ENCODE data around the gene MLKL.
"Not testable (repeated sequence)": the region's sequence is repeated elsewhere in the genome, so short reads cannot be mapped to it uniquely, and the experiment has no call there.

The MLKL gene

DNA sequence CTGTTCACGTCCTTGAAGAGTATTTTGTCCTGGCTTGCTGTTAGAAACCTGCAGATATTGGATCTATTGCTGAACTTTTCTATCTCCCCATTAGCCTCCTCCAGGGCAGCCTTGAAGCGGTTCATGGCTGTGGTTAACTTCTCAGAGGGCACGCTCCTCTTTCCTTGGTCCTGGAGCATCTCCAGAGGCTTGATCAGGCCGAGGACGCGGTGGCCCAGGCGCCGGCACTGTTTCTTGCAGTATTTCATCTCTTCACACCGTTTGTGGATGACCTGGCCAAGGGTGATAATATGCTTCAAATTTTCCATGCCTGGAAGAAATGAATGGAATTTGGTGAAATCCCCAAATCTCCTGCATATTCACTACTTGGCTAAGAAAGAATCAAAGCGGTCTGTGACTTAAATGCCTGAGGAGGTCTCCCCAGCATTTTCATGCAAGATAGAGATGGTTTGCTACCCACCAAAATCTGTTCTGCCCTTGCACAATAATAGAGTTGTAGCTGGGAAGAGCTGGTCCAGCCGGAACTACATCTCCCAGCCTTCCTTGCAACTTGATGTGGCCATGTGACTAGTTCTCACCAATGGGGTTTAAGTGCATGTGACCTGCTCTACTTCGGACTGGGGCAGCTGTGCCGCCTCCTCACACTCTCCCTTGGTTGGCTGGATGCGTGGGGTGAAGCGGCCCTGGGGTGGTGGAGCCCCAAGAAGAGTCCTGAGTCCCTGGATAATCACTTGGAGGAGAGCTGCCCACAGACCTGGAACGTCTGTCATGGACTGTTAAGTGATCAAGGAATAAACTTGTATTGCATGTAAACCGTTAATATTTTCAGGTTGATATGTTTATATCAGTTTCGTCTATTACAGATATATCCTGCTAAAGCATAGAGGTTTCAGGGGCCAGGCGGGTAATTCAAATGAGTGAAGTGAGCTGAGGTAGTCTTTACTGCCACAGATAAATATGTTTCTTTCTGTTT, 4.9 kb downstream of the MLKL start:
- DNase-seq = peak; percentile 8

DNA sequence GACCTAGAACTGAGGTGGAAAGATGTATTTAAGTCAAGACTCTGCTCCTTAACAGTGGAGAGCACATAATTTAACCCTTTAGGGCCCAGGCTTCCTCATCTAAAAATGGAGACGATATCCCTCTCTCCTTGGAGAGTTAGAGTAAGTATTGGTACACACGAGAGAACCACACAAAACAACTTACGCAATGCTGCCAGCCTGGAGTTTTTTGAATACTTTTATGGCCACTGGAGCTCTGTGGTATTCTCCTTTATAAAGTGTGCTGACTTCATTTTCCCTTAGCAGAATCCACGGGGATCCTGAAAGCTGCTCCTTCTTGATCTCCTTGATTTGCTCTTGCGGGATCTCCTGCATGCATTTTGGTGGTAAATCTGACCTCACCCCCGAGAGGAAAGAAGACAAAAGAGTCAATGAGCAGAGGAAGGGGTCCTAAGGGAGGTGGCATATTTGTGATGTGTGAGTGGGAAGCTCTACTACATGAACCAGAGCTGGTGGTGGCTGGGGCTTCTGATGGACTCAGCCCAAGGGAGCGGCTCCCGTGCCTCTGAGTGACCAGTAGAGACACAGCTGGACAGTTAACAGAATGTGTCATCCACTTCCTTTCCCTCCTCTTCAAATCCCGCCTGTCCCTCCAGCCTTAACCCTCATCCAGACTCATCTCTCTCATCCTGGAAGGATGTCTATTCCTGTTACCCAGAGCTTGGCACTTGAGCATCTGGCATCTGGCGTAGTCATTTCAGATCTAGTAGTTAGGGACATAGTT, 9.4 kb downstream of the MLKL start:
- DNase-seq = no peak

DNA sequence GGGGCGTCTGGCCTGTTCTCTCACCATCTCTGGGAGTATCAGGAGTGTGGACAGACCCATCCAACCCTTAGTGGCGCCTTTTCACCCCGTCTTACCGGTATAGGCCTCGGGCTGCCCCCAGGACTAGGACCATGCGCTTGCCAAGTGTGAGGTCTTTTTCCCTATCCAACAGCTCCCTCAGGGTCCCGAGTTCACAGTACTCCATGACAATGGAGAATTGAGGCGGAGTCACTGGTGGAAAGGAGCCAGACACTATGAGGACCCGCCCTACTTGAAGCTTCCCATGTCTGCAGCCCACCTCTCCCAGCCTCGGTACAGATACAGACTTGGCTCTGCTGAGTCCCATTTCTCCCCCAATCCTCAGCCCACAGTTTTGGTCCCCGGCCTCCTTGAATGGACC, 18.1 kb downstream of the MLKL start:
- no peak for DNase-seq

DNA sequence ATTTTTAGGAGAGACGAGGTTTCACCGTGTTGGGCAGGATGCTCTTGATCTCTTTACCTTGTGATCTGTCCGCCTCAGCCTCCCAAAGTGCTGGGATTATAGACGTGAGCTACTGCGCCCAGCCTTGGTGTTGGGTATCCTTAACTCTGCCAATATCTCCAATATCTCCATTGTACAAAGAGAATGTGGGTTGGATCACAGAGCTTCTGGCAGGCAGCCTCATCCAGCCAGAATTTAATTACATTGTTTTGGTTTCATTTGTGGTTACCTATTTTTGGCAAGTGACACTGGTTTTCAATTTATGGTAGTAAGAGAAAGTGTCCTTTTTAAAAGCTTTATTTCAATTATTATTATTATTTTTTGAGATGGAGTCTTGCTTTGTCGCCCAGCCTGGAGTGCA, 20.0 kb downstream of the MLKL start:
- no peak for DNase-seq

DNA sequence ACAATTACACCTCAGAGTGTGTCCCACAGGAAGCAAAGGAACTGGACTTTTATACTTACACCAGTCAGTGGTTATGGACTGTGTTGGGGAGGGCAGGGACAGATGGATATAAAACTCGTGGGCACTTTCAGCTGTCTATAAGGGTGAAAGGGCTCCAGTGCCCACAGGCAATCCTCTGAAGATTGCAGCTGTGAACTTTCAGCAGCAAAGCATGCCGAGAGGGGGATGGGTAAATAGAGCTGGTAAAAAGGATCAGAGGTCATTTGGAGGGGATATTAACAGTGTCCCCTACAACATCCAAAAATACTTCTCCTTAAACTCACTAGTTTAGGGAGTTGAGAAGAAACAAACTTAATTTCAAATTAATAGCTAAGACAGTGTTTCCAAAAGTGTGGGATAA, 20.7 kb downstream of the MLKL start:
- no peak for DNase-seq

DNA sequence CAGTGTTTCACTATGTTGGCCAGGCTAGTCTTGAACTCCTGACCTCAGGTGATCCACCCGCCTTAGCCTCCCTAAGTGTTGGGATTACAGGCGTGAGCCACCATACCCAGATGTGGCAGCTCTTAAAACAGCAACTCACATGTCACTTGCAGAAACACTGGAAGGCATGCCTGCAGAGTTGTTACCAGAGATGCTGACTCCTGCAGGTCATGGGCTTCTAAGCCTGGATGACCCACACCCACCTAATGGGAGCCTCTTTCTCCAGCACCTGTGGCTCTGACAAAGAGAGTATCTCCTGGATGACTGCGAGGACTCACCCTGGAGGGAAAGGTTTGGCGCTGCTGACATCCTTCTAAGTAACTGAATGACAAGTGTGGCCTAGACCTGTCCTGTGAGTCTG, 22.8 kb downstream of the MLKL start:
- DNase-seq = no peak

DNA sequence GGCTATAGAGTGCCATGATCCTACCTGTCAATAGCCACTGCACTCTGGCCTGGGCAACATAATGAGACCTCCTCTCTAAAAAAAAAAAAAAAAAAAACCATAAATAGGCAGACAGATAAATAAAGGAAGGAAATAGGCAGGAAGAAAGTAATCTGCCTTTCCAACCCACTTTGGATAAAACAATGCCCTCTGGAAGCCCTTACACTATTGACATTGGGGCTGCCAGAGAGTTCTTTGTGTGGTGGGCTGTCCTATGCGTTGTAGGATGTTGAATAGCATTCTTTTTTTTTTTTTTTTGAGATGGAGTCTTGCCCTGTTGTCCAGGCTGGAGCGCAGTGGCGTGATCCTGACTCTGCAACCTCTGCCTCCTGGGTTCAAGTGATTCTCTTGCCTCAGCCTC, 26.8 kb downstream of the MLKL start:
- DNase-seq = no peak

DNA sequence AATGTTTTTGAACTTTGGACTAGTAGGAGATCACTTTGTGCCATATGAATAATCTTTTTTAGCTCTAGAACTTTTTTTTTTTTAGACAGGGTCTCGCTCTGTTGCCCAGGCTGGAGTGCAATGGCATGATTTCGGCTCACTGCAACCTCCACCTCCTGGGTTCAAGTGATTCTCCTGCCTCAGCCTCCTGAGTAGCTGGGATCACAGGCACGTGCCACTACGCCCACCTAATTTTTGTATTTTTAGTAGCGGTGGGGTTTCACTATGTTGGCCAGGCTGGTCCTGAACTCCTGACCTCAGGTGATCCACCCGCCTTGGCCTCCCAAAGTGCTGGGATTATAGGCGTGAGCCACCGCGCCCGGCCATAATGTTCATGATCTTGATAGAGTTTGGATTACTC, 31.8 kb downstream of the MLKL start:
- not testable (repeated sequence) for DNase-seq

DNA sequence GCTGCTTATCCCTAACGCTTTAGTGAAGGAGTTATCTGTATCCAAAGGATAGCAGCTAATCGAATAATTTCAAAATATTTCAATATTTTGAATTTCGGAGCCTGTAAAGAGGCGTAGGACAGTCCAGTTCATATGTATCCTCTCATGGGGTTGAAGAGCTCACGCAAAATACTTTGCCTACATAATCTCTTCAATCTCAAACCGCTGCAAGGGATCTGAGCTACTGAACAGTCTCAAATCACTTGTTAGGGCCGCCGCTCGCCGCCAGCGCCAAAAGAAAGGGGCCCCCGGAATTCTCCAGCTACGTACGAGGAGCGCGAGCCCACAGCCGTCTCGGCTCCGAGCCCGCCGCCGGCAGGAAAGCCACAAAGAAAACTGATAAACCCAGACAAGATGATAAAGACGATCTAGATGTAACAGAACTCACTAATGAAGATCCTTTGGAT, 33.4 kb downstream of the MLKL start:
- no peak for DNase-seq

DNA sequence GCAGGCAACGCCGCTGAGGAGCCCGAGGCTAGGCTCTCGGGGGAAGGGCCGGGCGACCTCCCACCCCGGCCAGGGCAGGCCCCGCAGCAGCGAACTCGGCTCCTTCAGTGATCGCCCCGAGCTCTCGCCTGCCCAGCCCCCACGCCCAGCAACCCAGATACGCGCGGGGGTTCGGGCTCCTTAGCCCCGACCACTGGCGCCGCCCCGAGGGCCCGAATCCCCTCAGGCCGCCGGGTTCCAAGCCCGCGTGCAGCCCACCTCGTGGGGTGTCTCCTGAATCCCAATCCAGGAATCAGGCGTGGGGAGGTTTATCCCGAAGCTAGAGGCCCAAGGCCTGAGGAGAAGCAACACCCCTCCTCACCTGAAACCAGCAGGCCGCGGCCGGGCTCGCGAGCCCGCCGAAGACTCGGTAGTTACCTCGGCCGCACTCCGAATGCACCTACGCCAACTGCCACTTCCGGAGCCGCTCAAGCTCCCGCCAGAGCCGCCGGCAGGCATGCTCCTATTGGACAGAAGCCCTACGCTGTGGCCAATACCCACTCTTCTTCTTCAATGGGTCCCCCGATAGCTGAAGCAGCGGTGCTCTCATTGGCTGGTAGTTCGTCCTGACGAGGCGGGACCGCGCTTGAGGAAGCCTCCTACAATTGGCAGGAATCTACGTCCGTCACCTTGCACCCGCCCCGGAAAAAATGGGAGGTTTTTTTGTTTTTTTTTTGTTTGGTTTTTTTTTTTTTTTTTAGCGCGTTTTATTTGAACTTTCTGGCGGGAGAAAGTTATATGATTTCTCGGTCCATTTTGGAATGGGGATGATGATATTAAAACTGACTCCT, 34.0 kb downstream of the MLKL start, which contains the start of gene RFWD3:
TSS of gene RFWD3 (minus strand) at position 453 of the 830 bp plus-strand sequence. CDS start 5,428 bp downstream, outside the sequence.
- peak; percentile 89 for DNase-seq

DNA sequence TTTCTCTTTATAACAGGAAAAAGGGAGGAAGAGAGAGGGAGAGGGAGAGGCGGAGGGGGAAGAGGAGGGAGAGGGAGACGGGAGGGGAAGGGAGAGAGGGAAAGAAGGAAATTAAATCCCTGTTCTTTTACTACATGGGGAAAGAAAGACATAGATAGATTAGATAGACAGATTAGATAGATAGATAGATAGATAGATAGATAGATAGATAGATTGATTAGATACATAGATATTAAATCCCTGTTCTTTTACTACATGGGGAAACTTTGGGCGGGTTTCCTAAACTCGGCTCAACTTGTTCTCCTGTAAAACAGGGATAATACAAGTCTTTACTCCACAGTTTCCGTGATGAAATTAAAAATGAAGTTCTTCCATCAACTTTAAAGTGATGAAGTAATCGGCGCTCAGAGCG, 34.6 kb downstream of the MLKL start:
- no peak for DNase-seq

DNA sequence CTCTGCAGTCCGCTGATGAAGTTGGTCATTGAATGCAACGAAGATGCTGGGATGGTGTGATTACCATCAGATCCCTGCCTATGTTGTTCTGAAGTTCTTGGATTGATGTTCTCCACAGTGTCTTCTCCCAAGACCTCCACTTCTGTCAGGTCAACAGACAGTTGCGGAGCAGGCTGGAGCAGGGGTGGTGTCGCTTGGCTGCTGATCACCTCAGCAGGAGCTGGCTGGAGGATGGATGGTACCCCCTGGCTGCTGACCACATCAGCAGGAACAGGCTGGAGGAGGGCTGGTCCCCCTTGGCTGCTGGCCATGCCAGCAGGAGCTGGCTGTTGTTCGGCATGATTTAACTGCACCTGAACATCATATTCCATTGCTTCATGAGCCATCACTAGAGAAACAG, 39.6 kb downstream of the MLKL start:
- no peak for DNase-seq

DNA sequence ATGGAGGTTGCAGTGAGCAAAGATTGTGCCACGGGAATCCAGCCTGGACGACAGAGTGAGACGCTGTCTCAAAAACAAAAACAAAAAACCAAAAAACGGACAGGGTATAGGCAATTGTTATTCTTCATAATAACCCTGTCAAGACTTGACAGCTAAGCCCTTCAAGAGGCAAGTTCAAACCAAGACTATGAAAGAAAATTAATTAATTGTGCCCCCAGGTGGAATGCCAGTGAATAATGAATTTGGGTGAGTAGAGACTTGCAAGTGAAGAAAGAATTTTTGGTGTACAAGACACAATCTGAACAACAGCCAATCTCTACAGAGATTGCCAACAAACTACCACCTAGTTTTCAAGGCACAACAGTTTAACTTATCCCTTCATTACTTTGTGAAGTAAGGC, 40.3 kb downstream of the MLKL start:
- DNase-seq = no peak

DNA sequence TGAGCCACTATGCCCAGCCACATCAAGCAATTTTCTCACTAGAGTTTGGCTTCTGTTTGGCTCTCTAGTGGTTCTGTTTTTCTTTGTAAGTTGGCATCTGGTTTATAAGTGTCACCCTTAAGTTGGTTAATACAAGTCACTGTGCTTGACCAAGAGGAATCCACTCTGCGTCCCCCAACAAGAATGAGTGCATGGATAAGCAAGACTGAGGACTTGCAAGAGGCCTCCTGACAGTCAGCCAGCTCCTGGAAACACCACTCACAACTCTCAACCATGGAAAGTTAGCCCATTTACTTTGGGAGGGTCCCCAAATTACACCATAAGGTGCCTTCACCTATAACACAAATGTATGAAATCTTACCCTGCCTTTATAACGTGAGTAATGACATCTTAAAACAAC, 41.6 kb downstream of the MLKL start:
- DNase-seq = no peak

DNA sequence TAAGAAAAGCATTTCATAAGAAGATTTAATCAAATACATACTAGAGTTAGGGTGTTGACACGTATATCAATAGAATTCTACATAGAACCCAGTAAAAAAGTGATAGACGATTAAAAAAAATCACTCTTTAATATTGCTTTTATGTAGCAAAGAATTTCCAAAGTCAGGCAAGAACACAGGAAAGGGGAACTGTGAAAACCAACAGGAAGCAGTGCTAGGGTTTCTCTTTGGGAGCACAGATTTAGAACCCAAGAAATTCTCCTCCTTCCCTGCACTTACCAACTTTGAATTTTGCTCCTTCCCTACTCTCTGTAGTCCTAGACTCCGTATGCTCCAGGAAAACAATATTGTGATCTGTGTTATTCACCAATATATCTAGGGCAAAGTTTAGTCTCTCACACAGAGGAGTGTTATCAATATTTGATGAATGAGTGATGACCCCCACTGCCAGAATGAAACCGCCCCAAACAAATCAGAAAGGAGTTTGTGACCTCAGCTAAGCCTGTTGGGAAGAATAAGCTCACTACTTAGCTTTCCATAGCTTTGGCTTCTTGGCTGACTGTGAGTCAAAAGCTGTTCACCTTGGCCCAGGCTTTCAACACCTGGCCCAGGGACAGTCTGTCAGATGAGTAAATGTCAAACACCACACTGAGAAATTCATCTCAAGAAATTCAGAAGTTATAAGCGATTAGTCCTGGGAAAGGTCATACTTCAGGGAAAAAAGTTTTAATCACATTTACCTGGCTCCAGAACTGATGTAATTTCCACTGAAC, 42.6 kb downstream of the MLKL start:
- DNase-seq = no peak

DNA sequence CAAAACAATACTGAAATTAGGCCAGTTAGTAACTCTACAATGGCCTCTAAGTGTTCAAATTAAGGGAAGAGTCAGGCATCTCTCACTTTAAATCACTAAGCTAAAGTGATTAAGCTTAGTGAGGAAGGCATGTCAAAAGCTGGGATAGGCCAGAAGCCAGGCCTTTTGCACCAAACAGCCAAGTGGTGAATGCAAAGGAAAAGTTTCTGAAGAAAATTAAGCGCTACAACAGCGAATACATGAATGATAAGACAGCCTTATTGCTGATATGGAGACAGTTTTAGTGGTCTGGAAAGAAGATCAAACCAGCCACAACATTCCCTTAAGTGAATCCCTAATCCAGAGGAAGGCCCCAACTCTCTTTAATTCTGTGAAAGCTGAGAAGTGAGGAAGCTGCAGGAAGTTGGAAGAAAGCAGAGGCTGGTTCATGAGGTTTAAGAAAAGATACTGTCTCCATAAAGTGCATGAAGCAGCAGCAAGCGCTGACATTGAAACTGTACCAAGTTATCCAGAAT, 46.1 kb downstream of the MLKL start:
- no peak for DNase-seq

DNA sequence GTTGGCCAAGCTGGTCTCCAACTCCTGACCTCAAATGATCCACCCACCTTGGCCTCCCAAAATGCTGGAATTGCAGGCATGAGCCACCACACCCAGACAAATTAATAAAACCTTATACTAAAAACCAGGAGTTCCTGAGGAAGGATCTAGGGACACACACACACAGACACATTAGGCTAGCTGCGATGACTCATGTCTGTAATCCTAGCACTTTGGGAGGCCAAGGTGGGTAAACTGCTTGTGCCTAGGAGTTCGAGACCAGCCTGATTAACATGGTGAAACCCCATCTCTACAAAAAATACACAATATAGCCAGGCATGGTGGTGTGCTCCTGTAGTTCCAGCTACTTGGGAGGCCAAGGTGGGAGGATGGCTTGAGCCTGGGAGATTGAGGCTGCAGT, 47.8 kb downstream of the MLKL start:
- not testable (repeated sequence) for DNase-seq

DNA sequence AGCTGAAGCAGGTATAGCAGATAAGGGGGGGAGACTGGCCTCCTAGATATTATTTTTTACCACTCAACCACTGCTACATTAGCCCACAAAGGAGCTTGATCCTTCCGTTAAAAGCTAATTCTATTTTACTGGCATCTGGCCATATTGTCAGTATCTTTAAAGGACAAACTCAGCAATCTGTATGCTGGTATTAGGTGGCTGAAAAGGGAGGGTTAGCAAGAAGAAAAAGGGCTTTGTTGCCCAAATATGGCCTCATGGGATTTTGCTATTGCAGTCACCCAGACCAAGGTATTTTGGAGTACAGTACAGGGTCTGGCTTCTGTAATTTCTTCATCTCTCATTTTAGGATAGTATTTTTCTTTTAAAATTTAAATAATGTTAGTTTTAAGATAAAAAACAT, 48.4 kb downstream of the MLKL start:
- no peak for DNase-seq

DNA sequence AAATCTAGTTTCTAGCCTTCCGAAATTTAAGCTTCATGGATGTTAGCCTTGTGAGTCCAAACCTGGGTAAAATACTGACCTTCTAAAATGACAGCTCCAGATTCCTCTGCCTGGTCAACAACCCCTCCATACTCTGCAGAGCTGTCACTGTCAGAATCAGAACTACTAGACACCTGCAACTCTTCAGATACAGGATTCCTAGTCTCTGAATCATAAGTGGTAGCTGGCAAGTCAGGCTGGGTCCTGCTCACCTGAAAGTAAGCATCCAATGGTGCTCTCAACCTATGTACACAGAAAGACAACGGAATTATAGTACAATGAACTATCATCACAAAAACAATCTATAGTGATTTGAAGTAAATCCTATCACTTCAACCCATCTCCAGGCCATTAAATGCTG, 48.8 kb downstream of the MLKL start:
- no peak for DNase-seq

DNA sequence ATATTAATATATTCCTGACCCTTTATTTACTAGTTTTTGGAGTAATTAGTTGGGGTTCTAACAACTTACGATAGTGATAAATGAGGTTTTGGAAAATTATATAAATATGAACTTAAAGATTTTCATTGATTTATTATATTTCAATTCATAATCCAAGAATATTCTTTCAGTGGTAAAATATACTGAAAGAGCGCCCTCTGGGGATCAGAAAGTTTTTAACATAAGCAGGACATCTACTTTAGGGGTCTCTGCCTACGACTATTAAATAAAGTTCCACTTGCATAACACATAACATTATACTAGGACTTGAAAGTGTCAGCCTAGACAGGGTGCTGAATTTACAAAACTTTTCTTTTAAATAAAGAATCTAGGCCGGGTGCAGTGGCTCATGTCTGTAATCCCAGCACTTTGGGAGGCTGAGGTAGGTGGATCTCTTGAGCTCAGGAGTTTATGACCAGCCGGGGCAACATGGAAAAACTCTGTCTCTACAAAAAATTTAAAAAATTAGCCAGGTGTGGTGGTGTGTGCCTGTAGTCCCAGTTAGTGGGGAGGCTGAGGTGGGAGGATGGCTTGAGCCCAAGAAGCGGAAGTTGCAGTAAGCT, 49.6 kb downstream of the MLKL start:
- DNase-seq = no peak

DNA sequence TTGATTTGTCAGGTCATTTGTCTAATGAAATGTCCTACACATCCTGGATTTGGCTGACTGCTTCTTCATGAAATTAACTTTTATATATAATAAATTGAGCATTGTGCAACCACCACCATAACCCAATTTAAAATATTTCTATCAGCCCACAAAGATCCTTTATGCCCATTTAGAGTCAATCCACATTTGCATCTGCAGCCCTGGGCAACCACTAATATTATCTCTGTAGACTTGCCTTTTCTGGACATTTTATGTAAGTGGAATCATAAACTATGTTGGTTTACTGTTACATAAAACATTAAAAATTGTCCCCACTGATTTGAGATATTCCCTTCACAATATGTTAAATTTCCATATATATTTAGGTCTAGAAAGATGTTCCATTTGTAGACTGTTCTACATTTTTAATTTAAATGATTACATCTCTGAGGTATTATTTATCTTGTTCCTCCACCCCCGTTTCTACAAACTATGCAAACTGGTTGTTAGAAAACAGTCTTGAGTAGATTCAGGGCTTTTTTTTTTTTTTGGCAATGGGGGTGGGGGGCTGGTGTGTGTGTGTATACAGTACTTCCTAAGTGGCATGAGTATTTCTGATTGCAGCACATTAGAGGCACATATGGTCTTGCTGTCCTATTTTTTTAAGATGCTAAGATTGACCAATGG, 50.7 kb downstream of the MLKL start:
- no peak for DNase-seq

Data from NCI-H2081 treated with DMSO at 0.1 percent for 48 hours (cell line).